ENCODE data around the gene RASGRF2. TPM values are rescaled to one million over a fixed set of nuclear protein-coding genes. Genes with fewer than 3 reads are reported as not detected.

Gene RASGRF2
- total and polyA plus RNA-seq, 9 of the 15 experiments (the other 6 are each of a cell fraction or from before 2014, with no cell fraction given): 0.01 to 0.22 (median 0.08) TPM; not detected in 2

GRCh38 chr5:81140441-81140840 is 180.3 kb downstream of the RASGRF2 start:
- BruUV-seq (replicated peaks): no TSS peak
- no peak for DNase-seq (ENCODE audit: extremely low read depth in 1 of 4, low spot score in 3 of 4)
- CTCF ChIA-PET (ENCODE audit: low intra/inter-chr PET ratio): no interaction called here
- Histone ChIP-seq H3K9me3 (replicated peaks; ENCODE audit: control insufficient read depth, insufficient read depth, low read depth, low read length) (no peaks in the 10 kb centered on the region), H3K79me2 (ENCODE audit: control insufficient read depth, insufficient read depth, low read length) (no peaks in the 10 kb centered on the region), H2AFZ (ENCODE audit: low read depth, low read length) (no peak overlapping the region), H3K36me3 (ENCODE audit: control insufficient read depth, insufficient read depth, low read length) (no peaks in the 10 kb centered on the region), H3K4me2 (ENCODE audit: insufficient read depth, low read length) (no peak overlapping the region), H4K20me1 (replicated peaks; ENCODE audit: control insufficient read depth, insufficient read depth, low read length) (no peaks in the 10 kb centered on the region), H3K27me3 (ENCODE audit: control insufficient read depth in 2 of 2, insufficient read depth in 2 of 2, low read length in 2 of 2) (peaks cover 3 to 11% of the 10 kb centered on the region in 2 experiments; a peak in 1 of 5 replicates), H3K9me1 (ENCODE audit: control insufficient read depth, insufficient read depth, low read length) (no peaks in the 10 kb centered on the region), H3K27ac (ENCODE audit: extremely low read depth, low read depth, low read length) (no peak overlapping the region), H3K4me1 (replicated peaks in 1 of 2; ENCODE audit: control insufficient read depth in 2 of 2, insufficient read depth in 2 of 2, low read length in 2 of 2) (no peaks in the 10 kb centered on the region), H3K9ac (ENCODE audit: insufficient read depth in 1 of 2, low read depth in 2 of 2, low read length in 2 of 2) (no peak overlapping the region), H3K4me3 (no peak overlapping the region)
- intact Hi-C loops (cut with micrococcal nuclease) (no loop called here), in situ Hi-C loops (cut with MboI) (no loop called here)
- no peak for ATAC-seq
- WGBS (ENCODE audit: insufficient coverage, low coverage, missing lambda C conversion rate): 0% methylated on average over 4 of the region's 4 CpGs
- no peak for FAIRE-seq
- no peak for TF ChIP-seq FOXJ2 (tag; IDR thresholded peaks at IDR 0.05)
- no peak for TF ChIP-seq ZNF134 (CRISPR knock-in tag; conservative IDR thresholded peaks at IDR 0.05)
- TF ChIP-seq ZNF347 (CRISPR knock-in tag; IDR thresholded peaks at IDR 0.05; ENCODE audit: low read depth): no peak
- TF ChIP-seq NR4A1 (CRISPR knock-in tag; IDR thresholded peaks at IDR 0.05): no peak
- no peak for TF ChIP-seq NR4A1 (tag; IDR thresholded peaks at IDR 0.05)
- TF ChIP-seq, protein P1, sequence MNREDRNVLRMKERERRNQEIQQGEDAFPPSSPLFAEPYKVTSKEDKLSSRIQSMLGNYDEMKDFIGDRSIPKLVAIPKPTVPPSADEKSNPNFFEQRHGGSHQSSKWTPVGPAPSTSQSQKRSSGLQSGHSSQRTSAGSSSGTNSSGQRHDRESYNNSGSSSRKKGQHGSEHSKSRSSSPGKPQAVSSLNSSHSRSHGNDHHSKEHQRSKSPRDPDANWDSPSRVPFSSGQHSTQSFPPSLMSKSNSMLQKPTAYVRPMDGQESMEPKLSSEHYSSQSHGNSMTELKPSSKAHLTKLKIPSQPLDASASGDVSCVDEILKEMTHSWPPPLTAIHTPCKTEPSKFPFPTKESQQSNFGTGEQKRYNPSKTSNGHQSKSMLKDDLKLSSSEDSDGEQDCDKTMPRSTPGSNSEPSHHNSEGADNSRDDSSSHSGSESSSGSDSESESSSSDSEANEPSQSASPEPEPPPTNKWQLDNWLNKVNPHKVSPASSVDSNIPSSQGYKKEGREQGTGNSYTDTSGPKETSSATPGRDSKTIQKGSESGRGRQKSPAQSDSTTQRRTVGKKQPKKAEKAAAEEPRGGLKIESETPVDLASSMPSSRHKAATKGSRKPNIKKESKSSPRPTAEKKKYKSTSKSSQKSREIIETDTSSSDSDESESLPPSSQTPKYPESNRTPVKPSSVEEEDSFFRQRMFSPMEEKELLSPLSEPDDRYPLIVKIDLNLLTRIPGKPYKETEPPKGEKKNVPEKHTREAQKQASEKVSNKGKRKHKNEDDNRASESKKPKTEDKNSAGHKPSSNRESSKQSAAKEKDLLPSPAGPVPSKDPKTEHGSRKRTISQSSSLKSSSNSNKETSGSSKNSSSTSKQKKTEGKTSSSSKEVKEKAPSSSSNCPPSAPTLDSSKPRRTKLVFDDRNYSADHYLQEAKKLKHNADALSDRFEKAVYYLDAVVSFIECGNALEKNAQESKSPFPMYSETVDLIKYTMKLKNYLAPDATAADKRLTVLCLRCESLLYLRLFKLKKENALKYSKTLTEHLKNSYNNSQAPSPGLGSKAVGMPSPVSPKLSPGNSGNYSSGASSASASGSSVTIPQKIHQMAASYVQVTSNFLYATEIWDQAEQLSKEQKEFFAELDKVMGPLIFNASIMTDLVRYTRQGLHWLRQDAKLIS (CRISPR knock-in tag; IDR thresholded peaks at IDR 0.05): no peak
- TF ChIP-seq, protein P2, sequence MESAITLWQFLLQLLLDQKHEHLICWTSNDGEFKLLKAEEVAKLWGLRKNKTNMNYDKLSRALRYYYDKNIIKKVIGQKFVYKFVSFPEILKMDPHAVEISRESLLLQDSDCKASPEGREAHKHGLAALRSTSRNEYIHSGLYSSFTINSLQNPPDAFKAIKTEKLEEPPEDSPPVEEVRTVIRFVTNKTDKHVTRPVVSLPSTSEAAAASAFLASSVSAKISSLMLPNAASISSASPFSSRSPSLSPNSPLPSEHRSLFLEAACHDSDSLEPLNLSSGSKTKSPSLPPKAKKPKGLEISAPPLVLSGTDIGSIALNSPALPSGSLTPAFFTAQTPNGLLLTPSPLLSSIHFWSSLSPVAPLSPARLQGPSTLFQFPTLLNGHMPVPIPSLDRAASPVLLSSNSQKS (CRISPR knock-in tag; IDR thresholded peaks at IDR 0.05): no peak
- no peak for TF ChIP-seq TCFL5 (CRISPR knock-in tag; conservative IDR thresholded peaks at IDR 0.05)
- TF ChIP-seq JUN (IDR thresholded peaks at IDR 0.05; ENCODE audit: borderline replicate concordance, low read depth, low read length): no peak
- TF ChIP-seq JUN (CRISPR knock-in tag; IDR thresholded peaks at IDR 0.05; ENCODE audit: borderline replicate concordance): no peak
- no peak for TF ChIP-seq SLC30A9 (CRISPR knock-in tag; IDR thresholded peaks at IDR 0.05)
- TF ChIP-seq EZH2 (IDR thresholded peaks at IDR 0.05; ENCODE audit: borderline replicate concordance, low read depth, low read length): no peak
- no peak for TF ChIP-seq POLR2AphosphoS2 (IDR thresholded peaks at IDR 0.05; ENCODE audit: low read length)
- no peak for TF ChIP-seq SIN3A (IDR thresholded peaks at IDR 0.05; ENCODE audit: borderline replicate concordance in 2 of 2, control insufficient read depth in 1 of 2, low read depth in 2 of 2, low read length in 2 of 2)
- TF ChIP-seq ZBTB12 (CRISPR knock-in tag; IDR thresholded peaks at IDR 0.05): no peak
- no peak for TF ChIP-seq SNRNP70 (optimal IDR thresholded peaks at IDR 0.05; ENCODE audit: low read depth, low read length)
- POLR2A ChIA-PET: interaction anchor here (0.7 to 1.3 kb wide), 4 partner anchors 9 to 589 kb away, joined by 3 to 4 read pairs (median 3); no protein-coding TSS in a partner anchor

All from K562 (cell line).